ENCODE measurements around the gene PSG4. TPM values are rescaled to one million over a fixed set of nuclear protein-coding genes. Genes with fewer than 3 reads are reported as not detected.
"Not testable (repeated sequence)": the region's sequence is repeated elsewhere in the genome, so short reads cannot be mapped to it uniquely, and the experiment has no call there.

PSG4 gene
- total RNA-seq (2022) = not detected in 2 replicates
- percentile 6 among the genes with signal in this experiment for Bru-seq, nascent RNA
- percentile 8 among the genes with signal in this experiment for BruChase-seq, experiment 1, labeled RNA remaining after a 2-hour chase
- percentile 5 among the genes with signal in this experiment for BruChase-seq, experiment 2, labeled RNA remaining after a 6-hour chase
- long read RNA-seq = 0 reads

DNA sequence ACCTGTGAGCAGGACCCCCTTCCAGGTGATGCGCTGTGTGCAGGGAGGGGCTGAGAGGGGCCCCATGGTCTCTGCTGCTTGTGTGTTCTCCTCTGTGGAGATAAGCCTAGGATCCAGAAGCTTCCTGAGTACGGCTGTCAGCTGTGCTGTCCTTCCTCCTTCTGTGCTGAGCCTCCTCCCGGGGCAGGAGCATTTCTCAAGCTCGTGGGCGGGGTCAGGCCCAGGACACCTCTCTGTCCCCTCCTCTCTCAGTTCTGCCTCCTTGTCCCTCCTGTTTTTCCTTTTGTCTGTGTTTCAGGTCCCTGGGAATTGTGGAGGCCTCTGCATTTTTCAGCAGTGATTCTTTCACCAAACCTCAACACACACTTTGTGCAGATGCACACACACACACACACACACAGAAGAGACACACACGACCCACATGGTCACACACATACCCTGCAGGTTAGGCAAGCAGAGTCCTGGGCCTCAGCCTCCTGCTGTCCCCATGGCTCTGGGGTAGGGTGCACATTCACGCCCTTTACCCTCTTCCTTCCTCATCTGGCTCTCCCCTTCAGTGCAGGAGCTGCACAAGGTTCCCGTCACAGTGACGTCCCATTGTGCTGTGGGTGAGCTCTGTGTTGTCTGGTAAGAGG is at the start of gene PSG4:
TSS of gene PSG4 (minus strand) at position 168 of the 635 bp plus-strand sequence. CDS start at position 66, 102 bp downstream.
- intact Hi-C loops (cut with micrococcal nuclease; ENCODE audit: unreplicated experiment); H3K36me3 ChIP-seq (ENCODE audit: control insufficient read depth, insufficient read depth, low read length); H3K9me3 Mint-ChIP-seq (ENCODE audit: unreplicated experiment); H3K4me3 ChIP-seq (ENCODE audit: low read depth, low read length); H3K4me1 ChIP-seq; H3K4me3 Mint-ChIP-seq (ENCODE audit: unreplicated experiment); H3K4me1 Mint-ChIP-seq (ENCODE audit: low read depth, unreplicated experiment); H3K27me3 Mint-ChIP-seq (ENCODE audit: insufficient read depth, unreplicated experiment); H3K36me3 Mint-ChIP-seq (ENCODE audit: insufficient read depth, unreplicated experiment); CTCF ChIA-PET; H3K9me3 ChIP-seq; H3K27me3 ChIP-seq (replicated peaks; ENCODE audit: control insufficient read depth, insufficient read depth, low read length); DNase-seq; H3K27ac Mint-ChIP-seq (ENCODE audit: unreplicated experiment); POLR2A ChIA-PET; BruUV-seq (replicated peaks): not testable (repeated sequence)

DNA sequence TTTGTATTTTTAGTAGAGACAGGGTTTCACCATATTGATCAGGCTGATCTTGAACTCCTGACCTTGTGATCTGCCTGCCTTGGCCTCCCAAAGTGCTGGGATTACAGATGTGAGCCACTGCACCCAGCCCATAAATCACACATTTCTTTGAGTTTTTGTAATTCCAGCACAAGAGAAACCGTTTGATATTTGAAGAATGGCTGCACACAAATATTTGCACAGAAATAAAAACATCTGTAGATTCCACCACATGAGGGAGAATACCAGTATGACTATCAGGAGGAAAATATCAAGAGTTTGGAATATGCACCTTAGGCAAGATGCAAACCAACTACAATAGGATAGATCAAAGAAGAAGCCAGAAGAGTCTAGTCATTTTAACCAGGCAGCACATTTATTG is 46.0 kb upstream of the PSG4 start:
- BruUV-seq (replicated peaks); H3K4me3 Mint-ChIP-seq (ENCODE audit: unreplicated experiment); H3K27ac Mint-ChIP-seq (ENCODE audit: unreplicated experiment); H3K36me3 Mint-ChIP-seq (ENCODE audit: insufficient read depth, unreplicated experiment); H3K27me3 ChIP-seq (replicated peaks; ENCODE audit: control insufficient read depth, insufficient read depth, low read length); CTCF ChIA-PET; intact Hi-C loops (cut with micrococcal nuclease; ENCODE audit: unreplicated experiment); POLR2A ChIA-PET; H3K36me3 ChIP-seq (ENCODE audit: control insufficient read depth, insufficient read depth, low read length); H3K4me1 ChIP-seq; DNase-seq; H3K27me3 Mint-ChIP-seq (ENCODE audit: insufficient read depth, unreplicated experiment); H3K9me3 ChIP-seq; H3K4me3 ChIP-seq (ENCODE audit: low read depth, low read length); H3K4me1 Mint-ChIP-seq (ENCODE audit: low read depth, unreplicated experiment): not testable (repeated sequence)
- H3K9me3 Mint-ChIP-seq (ENCODE audit: unreplicated experiment) = peaks cover 23% of the 10 kb centered on the region

DNA sequence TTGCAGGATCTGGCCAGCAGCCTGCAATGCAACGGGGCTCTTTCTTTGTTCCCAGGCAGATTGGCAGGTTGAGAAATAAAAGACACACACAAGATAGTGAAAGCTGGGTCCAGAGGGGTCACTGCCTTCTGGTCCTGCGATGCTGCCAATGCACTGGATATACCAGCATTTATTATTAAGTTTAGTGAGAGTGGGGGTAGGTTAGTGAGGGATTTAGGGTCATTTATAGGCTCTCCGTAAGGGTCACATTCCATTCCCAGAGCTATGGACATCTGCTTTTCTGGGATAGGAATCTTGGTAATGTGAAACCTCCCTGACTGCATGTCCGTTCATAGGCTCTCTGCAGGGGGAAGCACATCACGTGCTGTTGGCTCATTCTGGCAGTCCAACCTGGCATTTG is 44.9 kb upstream of the PSG4 start:
- H3K9me3 Mint-ChIP-seq (ENCODE audit: unreplicated experiment) = peaks cover 23% of the 10 kb centered on the region
- H3K4me3 ChIP-seq (ENCODE audit: low read depth, low read length); BruUV-seq (replicated peaks); POLR2A ChIA-PET; intact Hi-C loops (cut with micrococcal nuclease; ENCODE audit: unreplicated experiment); DNase-seq; H3K4me1 ChIP-seq; H3K9me3 ChIP-seq; H3K36me3 Mint-ChIP-seq (ENCODE audit: insufficient read depth, unreplicated experiment); H3K4me3 Mint-ChIP-seq (ENCODE audit: unreplicated experiment); H3K27ac Mint-ChIP-seq (ENCODE audit: unreplicated experiment); H3K27me3 ChIP-seq (replicated peaks; ENCODE audit: control insufficient read depth, insufficient read depth, low read length); CTCF ChIA-PET; H3K36me3 ChIP-seq (ENCODE audit: control insufficient read depth, insufficient read depth, low read length); H3K4me1 Mint-ChIP-seq (ENCODE audit: low read depth, unreplicated experiment); H3K27me3 Mint-ChIP-seq (ENCODE audit: insufficient read depth, unreplicated experiment): not testable (repeated sequence)

DNA sequence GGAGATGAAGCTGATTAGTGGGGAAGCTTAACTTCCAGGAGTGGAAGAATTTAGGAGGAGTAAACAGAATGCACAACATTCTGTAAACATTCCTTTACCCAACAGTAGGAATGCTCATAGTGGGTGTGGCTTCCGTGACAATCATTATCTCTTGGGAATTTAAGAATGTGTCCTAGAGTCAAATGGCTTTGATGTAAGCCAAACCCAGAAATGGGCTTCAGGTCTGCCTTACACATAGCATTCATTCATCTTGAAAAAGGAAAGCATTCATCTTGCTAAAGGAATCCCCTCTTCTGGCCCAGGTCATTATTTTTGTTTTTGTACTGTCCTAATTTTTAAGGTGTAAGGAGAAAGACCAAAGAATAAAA is 43.2 kb upstream of the PSG4 start:
- H3K4me3 ChIP-seq (ENCODE audit: low read depth, low read length); POLR2A ChIA-PET; H3K4me1 Mint-ChIP-seq (ENCODE audit: low read depth, unreplicated experiment): not testable (repeated sequence)

DNA sequence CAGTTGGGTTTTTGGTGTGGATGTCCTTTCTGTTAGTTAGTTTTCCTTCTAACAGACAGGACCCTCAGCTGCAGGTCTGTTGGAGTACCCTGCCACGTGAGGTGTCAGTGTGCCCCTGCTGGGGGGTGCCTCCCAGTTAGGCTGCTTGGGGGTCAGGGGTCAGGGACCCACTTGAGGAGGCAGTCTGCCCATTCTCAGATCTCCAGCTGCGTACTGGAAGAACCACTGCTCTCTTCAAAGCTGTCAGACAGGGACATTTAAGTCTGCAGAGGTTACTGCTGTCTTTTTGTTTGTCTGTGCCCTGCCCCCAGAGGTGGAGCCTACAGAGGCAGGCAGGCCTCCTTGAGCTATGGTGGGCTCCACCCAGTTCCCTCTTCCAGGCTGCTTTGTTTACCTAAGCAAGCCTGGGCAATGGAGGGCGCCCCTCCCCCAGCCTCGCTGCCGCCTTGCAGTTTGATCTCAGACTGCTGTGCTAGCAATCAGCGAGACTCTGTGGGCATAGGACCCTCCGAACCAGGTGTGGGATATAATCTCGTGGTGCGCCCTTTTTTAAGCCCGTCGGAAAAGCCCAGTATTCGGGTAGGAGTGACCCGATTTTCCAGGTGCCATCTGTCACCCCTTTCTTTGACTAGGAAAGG is 41.9 kb upstream of the PSG4 start:
- H3K4me3 Mint-ChIP-seq (ENCODE audit: unreplicated experiment); H3K4me3 ChIP-seq (ENCODE audit: low read depth, low read length); H3K36me3 Mint-ChIP-seq (ENCODE audit: insufficient read depth, unreplicated experiment); H3K27me3 ChIP-seq (replicated peaks; ENCODE audit: control insufficient read depth, insufficient read depth, low read length); POLR2A ChIA-PET; H3K9me3 ChIP-seq; H3K27me3 Mint-ChIP-seq (ENCODE audit: insufficient read depth, unreplicated experiment); BruUV-seq (replicated peaks); H3K4me1 Mint-ChIP-seq (ENCODE audit: low read depth, unreplicated experiment); H3K36me3 ChIP-seq (ENCODE audit: control insufficient read depth, insufficient read depth, low read length); H3K4me1 ChIP-seq; intact Hi-C loops (cut with micrococcal nuclease; ENCODE audit: unreplicated experiment); DNase-seq; H3K27ac Mint-ChIP-seq (ENCODE audit: unreplicated experiment): not testable (repeated sequence)
- CTCF ChIA-PET = interaction anchor here (0.6 kb wide), 1 partner anchor 848 kb away, joined by 4 read pairs; no protein-coding TSS in a partner anchor
- peaks cover 23% of the 10 kb centered on the region for H3K9me3 Mint-ChIP-seq (ENCODE audit: unreplicated experiment)

More for the DNA sequence above, 43.2 kb upstream of the PSG4 start:
- intact Hi-C loops (cut with micrococcal nuclease; ENCODE audit: unreplicated experiment); CTCF ChIA-PET; H3K36me3 Mint-ChIP-seq (ENCODE audit: insufficient read depth, unreplicated experiment); H3K4me1 ChIP-seq; H3K27me3 Mint-ChIP-seq (ENCODE audit: insufficient read depth, unreplicated experiment); BruUV-seq (replicated peaks); H3K9me3 ChIP-seq; H3K27me3 ChIP-seq (replicated peaks; ENCODE audit: control insufficient read depth, insufficient read depth, low read length); H3K4me3 Mint-ChIP-seq (ENCODE audit: unreplicated experiment); H3K36me3 ChIP-seq (ENCODE audit: control insufficient read depth, insufficient read depth, low read length); H3K27ac Mint-ChIP-seq (ENCODE audit: unreplicated experiment): not testable (repeated sequence)
- peak in 1 of 2 experiments; percentile 16 for DNase-seq
- H3K9me3 Mint-ChIP-seq (ENCODE audit: unreplicated experiment) = peaks cover 23% of the 10 kb centered on the region

DNA sequence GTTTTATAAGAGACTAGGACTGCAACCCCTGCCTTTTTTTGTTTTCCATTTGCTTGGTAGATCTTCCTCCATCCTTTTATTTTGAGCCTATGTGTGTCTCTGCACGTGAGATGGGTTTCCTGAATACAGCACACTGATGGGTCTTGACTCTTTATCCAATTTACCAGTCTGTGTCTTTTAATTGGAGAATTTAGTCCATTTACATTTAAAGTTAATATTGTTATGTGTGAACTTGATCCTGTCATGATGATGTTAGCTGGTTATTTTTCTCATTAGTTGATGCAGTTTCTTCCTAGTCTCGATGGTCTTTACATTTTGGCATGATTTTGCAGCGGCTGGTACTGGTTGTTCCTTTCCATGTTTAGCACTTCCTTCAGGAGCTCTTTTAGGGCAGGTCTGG is 40.4 kb upstream of the PSG4 start:
- H3K4me1 ChIP-seq, DNase-seq: not testable (repeated sequence)

DNA sequence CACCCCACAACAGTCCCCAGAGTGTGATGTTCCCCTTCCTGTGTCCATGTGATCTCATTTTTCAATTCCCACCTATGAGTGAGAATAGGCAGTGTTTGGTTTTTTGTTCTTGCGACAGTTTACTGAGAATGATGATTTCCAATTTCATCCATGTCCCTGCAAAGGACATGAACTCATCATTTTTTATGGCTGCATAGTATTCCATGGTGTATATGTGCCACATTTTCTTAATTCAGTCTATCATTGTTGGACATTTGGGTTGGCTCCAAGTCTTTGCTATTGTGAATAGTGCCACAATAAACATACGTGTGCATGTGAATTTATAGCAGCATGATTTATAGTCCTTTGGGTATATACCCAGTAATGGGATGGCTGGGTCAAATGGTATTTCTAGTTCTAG is 36.8 kb upstream of the PSG4 start:
- H3K4me1 ChIP-seq; BruUV-seq (replicated peaks); CTCF ChIA-PET; H3K27me3 ChIP-seq (replicated peaks; ENCODE audit: control insufficient read depth, insufficient read depth, low read length); intact Hi-C loops (cut with micrococcal nuclease; ENCODE audit: unreplicated experiment); H3K9me3 ChIP-seq; H3K4me3 Mint-ChIP-seq (ENCODE audit: unreplicated experiment); H3K4me3 ChIP-seq (ENCODE audit: low read depth, low read length); DNase-seq; H3K36me3 Mint-ChIP-seq (ENCODE audit: insufficient read depth, unreplicated experiment); H3K36me3 ChIP-seq (ENCODE audit: control insufficient read depth, insufficient read depth, low read length); H3K27me3 Mint-ChIP-seq (ENCODE audit: insufficient read depth, unreplicated experiment); H3K27ac Mint-ChIP-seq (ENCODE audit: unreplicated experiment); H3K4me1 Mint-ChIP-seq (ENCODE audit: low read depth, unreplicated experiment); POLR2A ChIA-PET: not testable (repeated sequence)
- H3K9me3 Mint-ChIP-seq (ENCODE audit: unreplicated experiment) = peaks cover 22% of the 10 kb centered on the region

More for the DNA sequence above, 40.4 kb upstream of the PSG4 start:
- H3K4me3 ChIP-seq (ENCODE audit: low read depth, low read length); CTCF ChIA-PET; POLR2A ChIA-PET; H3K9me3 ChIP-seq; H3K27me3 ChIP-seq (replicated peaks; ENCODE audit: control insufficient read depth, insufficient read depth, low read length); H3K27me3 Mint-ChIP-seq (ENCODE audit: insufficient read depth, unreplicated experiment); H3K36me3 Mint-ChIP-seq (ENCODE audit: insufficient read depth, unreplicated experiment); H3K36me3 ChIP-seq (ENCODE audit: control insufficient read depth, insufficient read depth, low read length); H3K4me1 Mint-ChIP-seq (ENCODE audit: low read depth, unreplicated experiment); H3K27ac Mint-ChIP-seq (ENCODE audit: unreplicated experiment); intact Hi-C loops (cut with micrococcal nuclease; ENCODE audit: unreplicated experiment); BruUV-seq (replicated peaks); H3K4me3 Mint-ChIP-seq (ENCODE audit: unreplicated experiment): not testable (repeated sequence)
- H3K9me3 Mint-ChIP-seq (ENCODE audit: unreplicated experiment) = peaks cover 12% of the 10 kb centered on the region

Data from Caco-2 (cell line).